VCaP (cell line): ENCODE measurements around the gene NDUFAF7.
"Not testable (repeated sequence)": the region's sequence is repeated elsewhere in the genome, so short reads cannot be mapped to it uniquely, and the experiment has no call there.

ENCODE experiments used
- H3K27ac ChIP-seq: fragments of 450-650 bp; 2 replicates; pipeline ENCODE4 v1.5.1; 2017
- TF ChIP-seq, protein P1 (sequence below): fragments of 450-650 bp; conservative IDR thresholded peaks from 2 replicates; pipeline ENCODE4 v1.5.1; 2017; ENCODE audit warnings: mild to moderate bottlenecking, moderate library complexity

Gene NDUFAF7

DNA sequence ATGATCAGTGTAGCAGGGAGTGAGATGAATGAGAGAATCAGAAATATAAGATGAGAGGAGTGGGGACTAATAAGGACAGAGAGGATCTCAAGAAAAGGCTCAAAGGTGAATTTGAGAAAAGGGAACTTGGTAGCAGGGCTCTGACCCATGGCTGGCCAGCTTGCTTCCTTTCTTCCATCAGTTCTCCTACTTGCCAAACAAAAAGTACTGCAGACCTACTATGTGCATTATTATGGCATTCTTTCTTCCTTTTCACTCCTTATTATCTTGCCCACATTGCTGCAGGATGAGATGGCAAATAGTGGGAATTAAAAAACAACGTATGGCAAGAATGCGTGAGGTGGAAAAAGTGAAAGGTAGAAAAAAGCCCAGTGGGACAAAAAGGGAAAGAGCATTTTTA is 60.2 kb downstream of the NDUFAF7 start:
- H3K27ac ChIP-seq = no peak overlapping the region
- TF ChIP-seq, protein P1, sequence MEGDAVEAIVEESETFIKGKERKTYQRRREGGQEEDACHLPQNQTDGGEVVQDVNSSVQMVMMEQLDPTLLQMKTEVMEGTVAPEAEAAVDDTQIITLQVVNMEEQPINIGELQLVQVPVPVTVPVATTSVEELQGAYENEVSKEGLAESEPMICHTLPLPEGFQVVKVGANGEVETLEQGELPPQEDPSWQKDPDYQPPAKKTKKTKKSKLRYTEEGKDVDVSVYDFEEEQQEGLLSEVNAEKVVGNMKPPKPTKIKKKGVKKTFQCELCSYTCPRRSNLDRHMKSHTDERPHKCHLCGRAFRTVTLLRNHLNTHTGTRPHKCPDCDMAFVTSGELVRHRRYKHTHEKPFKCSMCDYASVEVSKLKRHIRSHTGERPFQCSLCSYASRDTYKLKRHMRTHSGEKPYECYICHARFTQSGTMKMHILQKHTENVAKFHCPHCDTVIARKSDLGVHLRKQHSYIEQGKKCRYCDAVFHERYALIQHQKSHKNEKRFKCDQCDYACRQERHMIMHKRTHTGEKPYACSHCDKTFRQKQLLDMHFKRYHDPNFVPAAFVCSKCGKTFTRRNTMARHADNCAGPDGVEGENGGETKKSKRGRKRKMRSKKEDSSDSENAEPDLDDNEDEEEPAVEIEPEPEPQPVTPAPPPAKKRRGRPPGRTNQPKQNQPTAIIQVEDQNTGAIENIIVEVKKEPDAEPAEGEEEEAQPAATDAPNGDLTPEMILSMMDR = no peak

DNA sequence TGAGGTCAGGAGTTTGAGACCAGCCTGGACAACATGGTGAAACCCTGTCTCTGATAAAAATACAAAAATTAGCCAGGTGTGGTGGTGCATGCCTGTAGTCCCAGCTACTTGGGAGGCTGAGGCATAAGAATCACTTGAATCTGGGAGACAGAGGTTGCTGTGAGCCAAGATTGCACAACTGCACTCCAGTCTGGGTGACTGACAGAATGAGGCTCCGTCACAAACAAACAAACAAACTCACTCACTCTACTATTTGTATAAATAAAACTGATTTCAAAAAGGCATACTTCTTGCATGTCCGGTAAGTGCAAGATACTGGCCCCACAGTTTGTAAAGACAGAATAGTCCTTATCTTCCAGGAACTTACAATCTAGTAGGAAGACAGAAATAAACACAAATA is 63.4 kb downstream of the NDUFAF7 start:
- not testable (repeated sequence) for H3K27ac ChIP-seq

- TF ChIP-seq, protein P1 = no peak
- H3K27ac ChIP-seq = no peak overlapping the region
Observed at GRCh38 chr2:37295469-37296073, 64.1 kb downstream of the NDUFAF7 start.

DNA sequence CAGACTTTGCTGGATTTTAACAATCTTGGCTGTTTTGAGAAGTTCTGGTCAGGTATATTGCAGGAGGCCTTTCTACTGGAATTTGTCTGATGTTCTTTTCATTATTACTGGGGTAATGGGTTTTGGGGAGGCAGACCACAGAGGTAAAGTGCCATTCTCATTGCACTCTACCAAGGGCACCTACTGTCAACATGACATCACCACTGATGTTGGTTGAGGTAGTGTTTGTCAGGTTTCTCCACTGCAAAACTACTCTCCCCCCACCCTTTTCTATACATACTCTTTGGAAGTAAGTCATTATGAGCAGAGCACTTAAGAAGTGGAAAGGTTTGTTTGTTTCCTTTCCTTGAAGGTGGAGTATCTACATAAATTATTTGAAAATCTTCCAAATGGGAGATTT is 66.2 kb downstream of the NDUFAF7 start:
- TF ChIP-seq, protein P1 = no peak

More for the DNA sequence above, 66.2 kb downstream of the NDUFAF7 start:
- no peak overlapping the region for H3K27ac ChIP-seq
